ENCODE results near the gene TRAPPC11.

DNA sequence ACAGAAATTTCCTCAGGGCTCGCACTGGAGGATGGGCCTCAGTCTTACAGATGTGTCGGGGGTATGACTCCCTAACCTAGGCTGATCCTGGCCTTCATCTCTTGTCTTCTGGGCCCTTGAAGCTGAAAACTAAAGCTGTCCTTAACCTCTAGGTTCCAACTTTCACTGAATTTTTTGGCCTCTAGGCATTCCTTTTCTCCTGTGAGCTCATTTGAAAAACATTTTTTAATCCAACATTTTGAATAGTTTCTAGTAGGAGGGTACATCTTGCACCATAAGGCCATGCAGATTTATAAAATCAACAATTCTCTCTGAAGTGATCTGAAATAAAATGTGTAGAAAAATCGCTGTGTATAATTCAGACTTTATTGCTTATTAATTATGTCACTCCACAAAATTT lies 19.8 kb upstream of the TRAPPC11 start:
- TF ChIP-seq CTCF (IDR thresholded peaks at IDR 0.05) (no peak), POLR2A (IDR thresholded peaks at IDR 0.05) (no peak)
